Activated effector memory CD4-positive, alpha-beta T cell treated with anti-CD3 and anti-CD28 coated beads, Interleukin-2, amount 50 U/mL, for 16 hours (primary cell): ENCODE measurements around the gene SPRTN.

ENCODE experiments used
- DNase-seq: peaks from one replicate; pipeline ENCODE4 v3.0.0-alpha.2; 2020

SPRTN gene

GRCh38 chr1:231338270-231339128 lies at the start of gene SPRTN:
TSS of gene SPRTN (plus strand) at chr1:231338293. CDS start at chr1:231338384, 91 bp downstream.
- DNase-seq = no peak

- no peak for DNase-seq
Observed at GRCh38 chr1:231295938-231296337, 42.2 kb upstream of the SPRTN start.

DNA sequence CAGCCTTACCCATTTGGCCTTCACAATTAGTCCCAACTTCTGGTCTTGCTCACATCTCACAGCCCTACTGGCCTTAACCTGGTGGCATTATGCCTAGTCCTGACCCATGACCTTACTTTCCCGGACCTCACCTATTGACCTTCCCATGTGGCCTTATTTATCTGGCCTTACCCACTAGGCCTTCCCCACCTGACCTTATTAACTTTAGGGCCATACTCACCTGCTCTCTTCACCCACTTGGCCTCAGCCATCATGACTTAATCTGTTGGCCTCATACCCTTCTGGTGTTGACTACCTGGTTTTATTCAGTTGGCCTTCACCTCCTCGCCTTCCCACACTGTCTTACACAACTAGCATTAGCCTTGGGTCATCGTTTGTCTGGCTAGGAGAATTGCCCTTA lies 36.1 kb upstream of the SPRTN start:
- no peak for DNase-seq

GRCh38 chr1:231310391-231310934 lies 27.6 kb upstream of the SPRTN start:
- no peak for DNase-seq

DNA sequence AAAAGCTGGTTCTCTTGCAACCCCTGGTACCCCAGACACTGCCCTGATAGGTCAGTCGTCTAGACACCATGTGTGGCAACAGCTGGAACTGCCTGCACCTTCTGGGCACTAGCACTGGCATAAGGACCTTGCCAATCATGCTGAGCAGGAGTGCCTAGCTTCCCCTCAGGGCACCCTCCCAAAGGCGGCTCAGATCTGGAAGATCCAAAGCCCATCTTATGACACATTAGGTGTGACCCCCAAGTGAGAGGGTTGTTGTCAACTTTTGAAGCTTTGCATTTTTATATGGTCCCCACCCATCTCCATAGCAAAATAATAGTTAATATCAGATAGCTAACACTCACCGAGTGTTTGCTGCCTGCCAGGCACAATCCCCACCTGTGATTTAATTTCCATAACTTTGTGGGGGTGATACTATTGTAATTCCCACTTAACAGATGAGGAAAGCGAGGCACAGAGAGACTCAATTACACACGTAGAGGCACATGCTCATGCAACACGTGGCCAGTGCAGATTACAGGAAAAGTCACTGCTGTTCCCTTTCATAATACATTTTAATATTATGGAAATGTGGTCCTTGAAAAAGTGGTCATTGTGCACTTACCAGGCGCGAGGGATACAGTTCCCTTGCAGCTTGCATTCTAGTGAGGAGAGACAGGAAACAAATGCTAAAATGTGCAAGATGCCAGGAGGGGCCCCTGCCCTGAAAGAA lies 26.2 kb upstream of the SPRTN start:
- no peak for DNase-seq

DNA sequence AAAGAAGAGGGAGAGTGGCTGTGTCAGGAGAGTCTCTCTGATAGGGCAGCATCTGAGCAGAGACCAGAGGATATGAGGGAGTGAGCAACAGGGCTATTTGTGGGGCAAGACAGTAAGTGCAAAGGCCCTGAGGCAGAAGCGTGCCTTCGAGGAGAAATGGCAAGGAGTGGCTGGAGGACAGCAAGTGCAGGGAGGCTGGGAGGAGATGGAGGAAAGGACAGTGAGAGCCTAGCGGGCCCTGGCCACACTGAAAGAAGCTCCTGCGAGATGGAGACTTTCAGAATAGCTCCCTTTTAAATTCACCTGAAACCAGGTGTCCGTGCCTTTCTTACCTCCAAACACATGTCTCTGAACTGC lies 25.7 kb upstream of the SPRTN start:
- no peak for DNase-seq

DNA sequence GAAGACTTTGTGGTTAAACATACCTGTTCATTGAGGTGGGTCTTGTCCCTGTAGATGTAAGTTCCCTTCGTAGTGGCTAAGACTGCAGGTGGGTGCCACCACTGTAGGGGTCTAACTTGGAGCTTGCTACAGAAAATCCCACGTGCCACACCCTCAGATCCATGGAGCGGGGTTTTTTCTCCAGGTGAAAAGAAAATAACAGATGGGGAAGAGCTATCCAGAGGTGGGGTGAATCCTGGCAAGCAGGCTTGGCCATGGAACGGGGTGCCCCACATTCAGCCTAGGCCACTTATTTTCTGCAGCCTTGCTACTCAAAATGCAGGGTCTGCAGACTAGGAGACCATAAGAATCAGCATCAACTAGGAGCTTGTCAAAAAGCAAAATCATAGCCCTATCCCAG lies 24.4 kb upstream of the SPRTN start:
- no peak for DNase-seq

GRCh38 chr1:231315887-231316286 lies 22.2 kb upstream of the SPRTN start:
- peak; percentile 77 for DNase-seq

DNA sequence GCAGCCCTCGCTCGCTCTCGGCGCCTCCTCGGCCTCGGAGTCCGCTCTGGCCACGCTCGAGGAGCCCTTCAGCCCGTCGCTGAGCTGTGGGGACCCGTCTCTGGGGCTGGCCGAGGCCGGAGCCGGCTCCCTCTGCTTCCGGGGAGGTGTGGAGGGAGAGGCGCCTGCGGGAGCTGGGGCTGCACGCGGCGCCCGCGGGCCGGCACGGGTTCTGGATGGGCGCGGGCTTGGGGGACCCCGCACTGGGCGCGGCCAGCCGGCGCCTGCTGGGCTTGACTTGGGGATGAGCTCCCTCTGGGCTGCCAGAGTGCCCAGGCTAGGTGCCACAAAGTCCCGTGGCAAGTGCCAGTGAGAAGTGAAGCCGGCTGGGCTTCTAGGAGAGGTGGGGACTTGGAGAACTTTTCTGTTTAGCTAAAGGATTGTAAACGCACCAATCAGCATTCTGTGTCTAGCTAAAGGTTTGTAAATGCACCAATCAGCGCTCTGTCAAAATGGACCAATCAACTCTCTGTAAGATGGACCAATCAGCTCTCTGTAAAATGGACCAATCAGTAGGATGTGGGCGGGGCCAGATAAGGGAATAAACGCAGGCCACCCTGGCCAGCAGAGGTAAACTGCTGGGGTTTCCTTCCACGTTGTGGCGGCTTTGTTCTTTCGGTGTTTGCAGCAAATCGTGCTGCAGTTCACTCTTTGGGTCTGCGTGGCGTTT lies 20.6 kb upstream of the SPRTN start:
- no peak for DNase-seq

- no peak for DNase-seq
Observed at GRCh38 chr1:231318015-231318355, 20.1 kb upstream of the SPRTN start.

- DNase-seq = no peak
Observed at GRCh38 chr1:231318568-231318967, 19.5 kb upstream of the SPRTN start.

DNA sequence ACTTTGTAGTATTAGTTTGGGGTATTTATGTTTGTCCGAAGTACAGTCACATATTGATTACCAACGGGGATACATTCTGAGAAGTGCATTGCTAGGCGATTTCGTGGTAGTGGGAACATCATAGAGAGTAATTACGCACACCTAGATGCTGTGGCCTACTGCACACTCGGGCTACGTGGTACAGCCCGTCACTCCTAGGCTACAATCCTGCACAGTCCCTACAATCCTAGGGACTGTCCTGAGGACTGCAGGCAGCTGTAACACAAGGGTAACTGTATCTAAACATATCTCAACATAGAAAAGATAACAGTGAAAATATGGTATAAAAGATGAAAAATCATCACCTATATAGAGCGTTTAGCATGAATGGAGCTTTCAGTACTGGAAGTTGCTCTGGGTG lies 19.0 kb upstream of the SPRTN start:
- DNase-seq = no peak

DNA sequence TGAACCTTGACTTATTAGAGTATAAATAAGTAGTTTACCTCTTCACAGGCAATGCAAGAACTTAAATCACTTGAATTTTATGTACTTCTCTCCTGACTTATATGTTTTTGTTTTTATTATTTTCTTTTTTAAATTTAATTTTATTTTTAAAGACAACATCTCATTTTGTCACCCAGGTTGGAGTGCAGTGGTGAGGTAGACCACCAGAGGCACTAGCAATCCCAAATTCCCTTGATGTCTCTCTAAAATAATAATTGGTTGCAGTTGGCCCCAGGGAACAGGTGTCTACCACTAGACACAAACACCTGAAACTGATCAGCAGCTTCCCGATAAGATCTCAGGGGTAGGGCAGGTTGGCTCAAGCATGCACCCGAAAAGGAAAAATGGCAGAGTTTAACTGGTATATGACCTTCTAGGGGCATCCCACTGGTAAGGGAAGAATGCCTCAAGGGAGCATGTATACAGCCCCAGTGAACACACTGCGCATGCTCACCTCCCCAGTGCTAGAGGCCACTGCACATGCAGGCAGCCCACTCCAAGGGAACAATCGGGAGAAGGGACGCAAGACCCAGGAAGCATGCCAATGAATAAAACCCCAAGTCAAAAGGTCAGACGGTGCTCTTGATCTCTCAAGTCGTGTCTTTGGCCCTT lies 15.1 kb upstream of the SPRTN start:
- DNase-seq = no peak

GRCh38 chr1:231324660-231325059 lies 13.4 kb upstream of the SPRTN start:
- no peak for DNase-seq

DNA sequence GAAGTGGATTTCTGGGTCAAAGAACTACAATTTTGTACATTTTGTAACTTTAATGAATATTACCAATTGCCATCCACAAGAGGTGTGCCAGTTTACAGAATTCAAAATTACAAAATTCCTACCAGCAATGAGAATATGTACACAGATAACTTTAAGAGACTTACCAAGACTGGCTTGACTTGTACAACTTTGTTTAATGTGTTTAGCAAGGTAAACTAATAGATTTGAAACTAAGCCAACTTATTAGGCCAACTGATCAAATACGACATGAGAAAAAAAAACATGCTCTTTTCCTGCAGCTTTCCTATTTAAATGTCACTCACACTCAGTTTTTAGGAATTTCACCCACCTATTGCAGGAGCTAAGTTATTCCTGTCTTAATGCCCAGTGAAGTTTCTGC lies 11.8 kb upstream of the SPRTN start:
- no peak for DNase-seq

DNA sequence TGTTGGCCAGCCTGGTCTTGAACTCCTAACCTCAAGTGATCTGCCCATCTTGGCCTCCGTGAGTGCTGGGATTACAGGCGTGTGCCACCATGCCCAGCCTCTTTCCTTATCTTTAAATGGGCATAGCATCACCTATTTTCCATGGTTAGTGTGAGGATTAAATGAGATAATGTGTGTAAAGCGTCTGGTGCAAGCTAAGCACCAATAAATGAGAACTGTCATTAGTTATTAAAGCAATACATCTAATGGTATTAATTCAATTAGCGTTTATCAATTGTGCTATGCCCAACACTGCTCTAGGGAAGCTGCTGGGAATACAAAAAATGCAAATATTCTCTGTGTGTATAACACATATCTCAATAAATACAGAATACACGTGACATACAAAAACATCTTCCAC lies 10.5 kb upstream of the SPRTN start:
- DNase-seq = no peak

- DNase-seq = no peak
Observed at GRCh38 chr1:231329483-231329882, 8.6 kb upstream of the SPRTN start.

- DNase-seq = no peak
Observed at GRCh38 chr1:231332761-231333160, 5.3 kb upstream of the SPRTN start.

DNA sequence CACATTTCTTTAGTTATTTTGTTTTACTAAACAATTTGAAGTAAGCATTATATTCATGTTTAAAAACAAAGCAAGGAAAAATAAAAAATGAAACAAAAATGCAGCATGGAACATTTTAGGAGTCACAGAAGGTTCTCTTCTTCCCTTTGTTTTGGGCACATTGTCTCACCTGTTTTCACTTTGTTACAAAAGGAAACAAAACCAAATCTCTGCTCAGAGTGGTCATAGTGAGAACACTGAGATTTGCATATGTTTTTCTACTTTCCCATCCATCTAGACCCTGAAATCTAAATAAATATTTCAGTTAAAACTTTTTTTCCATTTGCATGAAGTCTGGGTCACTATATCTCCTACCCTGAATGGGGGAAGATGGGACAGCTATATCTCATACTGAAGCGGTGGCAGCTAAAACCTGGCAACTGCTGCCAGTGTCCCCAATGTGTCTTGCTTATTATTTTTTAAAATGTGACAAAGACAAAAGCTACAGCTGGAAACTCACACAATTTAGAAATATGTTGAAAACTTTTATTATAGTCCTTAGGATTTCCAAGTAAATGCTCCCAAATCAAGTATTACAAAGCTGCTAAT lies 3.9 kb upstream of the SPRTN start:
- no peak for DNase-seq

DNA sequence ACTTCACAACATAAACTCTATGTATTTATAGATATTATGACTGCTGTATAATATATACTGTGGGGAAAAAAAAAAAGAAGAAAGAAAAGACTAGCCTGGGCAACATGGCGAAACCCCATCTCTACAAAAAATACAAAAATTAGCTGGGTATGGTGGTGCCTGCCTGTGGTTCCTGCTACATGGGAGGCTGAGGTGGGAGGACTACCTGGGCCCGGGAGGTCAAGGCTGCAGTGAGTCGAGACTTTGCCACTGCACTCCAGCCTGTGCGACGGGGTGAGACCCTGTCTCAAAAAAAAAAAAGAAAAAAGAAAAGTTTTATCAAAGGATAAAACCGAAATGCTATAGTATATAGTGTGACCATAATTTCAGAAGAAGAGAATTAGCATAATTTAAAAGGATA lies 3.1 kb upstream of the SPRTN start:
- DNase-seq = no peak

GRCh38 chr1:231335663-231336602 lies 2.2 kb upstream of the SPRTN start:
- DNase-seq = no peak

GRCh38 chr1:231337043-231337471 lies 1.0 kb upstream of the SPRTN start:
- no peak for DNase-seq
